GM21447 (cell line): ENCODE results near the gene CD300LB.
"Not testable (repeated sequence)": the region's sequence is repeated elsewhere in the genome, so short reads cannot be mapped to it uniquely, and the experiment has no call there.

Experiments
- ATAC-seq: cut with Tn5 transposase; IDR thresholded peaks from one replicate; pipeline ENCODE4 v1.9.1; 2021; ENCODE audit not compliant: unreplicated experiment

The CD300LB gene

DNA sequence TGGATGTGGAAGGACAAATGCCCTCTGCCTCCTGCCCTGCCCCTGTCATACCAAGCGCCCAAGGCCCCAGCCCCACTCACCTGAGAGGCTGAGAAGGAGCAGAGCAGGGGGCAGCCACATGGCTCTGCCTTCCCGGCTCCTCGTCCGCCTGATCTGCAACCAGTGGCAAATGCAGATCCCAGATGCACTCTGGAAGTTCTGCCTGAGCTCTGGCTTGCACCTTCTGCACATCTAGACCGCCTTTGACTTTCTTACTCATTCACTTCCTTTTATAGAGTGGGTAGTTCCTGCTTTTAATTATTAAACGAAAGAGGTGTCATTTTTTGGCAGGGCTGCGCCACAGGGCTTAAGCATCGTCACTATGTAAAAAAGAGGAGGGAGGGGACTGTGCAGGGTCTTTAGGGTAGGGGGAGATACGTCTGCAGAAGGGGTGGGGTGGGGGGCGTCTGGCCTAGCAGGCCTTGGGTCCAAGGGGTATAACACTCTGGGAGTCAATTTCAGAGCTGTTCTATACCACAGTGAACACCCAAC is at the start of gene CD300LB:
Gene CD300LB, minus strand, starts transcription at position 245 of the 531 bp plus-strand sequence. Its CDS starts 125 bp downstream, at position 120.
- ATAC-seq, result no peak

DNA sequence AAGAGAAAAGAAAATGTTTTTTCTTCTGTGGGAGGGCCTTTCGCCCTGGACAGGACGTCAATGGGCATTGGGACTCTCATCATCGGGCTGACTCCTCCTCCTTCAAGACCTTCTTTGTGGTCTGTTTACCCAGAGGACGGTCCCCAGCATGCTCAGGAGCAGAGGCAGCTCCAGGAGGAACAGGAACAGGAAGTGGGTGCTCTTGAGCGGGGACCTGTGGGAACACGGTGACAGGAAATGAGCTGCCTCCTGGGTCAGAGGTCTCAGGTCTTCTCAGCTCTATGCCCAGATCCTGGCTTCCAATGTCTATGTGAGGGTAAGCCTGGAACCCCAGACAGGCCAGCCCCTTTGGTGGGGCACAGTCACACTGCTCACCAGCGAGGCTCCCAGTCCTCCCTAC is 48.6 kb upstream of the CD300LB start:
- no peak for ATAC-seq

DNA sequence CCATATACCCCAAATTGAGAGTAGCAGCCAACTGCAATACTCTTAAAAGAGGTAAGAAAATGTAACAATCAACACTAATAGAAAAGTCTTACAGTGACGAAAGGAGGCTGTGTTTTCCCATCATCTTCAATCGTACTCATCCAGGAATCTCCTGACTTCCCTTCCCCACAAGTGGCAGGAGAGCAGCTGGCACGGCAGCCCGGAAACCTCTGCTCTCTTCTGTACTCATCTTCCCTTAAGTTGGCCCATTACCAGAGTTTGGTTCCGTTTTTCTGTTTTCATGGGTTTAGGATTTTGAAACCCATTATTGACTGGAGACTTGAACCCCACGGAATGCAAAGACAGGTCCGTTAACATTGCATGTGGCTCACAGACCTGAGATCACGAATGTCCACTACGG is 47.7 kb upstream of the CD300LB start:
- ATAC-seq, result no peak

DNA sequence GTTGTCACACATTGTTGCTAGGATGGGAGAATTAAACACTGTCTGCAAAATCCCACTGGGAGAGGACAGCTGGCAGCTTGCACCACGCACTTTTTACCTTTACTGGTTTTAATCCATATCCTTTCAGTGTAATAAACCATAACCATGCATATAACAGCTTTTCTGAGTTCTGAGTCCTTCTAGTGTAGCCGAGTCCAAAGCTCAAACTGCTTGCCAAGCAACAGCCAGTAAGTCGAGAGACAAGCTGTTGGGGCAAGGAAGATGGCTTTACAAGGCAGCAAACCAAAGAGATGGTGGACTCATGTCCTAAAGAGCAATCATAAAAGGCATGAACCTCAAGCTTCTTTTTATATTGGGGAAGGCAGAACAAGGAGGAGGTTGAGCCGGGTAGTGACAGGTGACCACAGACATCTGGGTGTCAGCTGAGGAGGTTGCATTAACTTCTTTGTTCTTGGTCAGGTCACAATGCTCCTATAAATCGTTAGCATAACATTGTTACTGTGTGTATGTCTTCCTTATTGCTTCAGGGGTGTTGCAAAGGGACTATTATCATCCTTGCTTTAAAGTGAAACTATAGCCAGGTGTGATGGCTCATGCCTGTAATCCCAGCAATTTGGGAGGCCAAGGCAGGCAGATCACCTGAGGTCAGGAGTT is 43.3 kb upstream of the CD300LB start:
- ATAC-seq, result no peak

DNA sequence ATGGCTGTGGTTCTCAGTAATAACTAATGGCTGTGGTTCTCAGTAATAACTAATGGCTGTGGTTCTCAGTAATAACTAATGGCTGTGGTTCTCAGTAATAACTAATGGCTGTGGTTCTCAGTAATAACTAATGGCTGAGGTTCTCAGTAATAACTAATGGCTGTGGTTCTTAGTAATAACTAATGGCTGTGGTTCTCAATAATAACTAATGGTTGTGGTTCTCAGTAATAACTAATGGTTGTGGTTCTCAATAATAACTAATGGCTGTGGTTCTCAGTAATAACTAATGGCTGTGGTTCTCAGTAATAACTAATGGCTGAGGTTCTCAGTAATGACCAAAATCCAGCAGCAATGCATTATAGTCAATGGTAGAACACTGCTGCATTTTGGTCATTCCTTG is 42.4 kb upstream of the CD300LB start:
- ATAC-seq, result not testable (repeated sequence)

DNA sequence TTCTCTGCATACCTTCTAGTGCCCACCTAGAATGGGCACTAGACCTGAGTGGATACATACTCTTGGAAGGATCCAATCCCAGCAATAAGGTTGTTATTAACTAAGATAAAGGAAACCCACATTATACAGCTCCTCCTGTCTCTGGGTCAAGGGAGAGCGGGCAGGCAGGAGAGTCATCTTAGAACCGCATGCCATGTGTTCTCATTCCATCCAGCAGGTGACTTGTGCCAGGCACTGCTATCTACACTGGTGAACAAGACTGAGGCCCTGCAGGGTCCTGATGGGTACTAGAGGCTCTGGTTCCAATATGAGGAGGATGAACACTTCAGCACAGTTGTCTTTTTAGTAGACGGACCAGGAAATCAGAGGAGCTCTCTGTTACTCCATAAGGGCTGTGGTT is 41.9 kb upstream of the CD300LB start:
- ATAC-seq, result no peak

DNA sequence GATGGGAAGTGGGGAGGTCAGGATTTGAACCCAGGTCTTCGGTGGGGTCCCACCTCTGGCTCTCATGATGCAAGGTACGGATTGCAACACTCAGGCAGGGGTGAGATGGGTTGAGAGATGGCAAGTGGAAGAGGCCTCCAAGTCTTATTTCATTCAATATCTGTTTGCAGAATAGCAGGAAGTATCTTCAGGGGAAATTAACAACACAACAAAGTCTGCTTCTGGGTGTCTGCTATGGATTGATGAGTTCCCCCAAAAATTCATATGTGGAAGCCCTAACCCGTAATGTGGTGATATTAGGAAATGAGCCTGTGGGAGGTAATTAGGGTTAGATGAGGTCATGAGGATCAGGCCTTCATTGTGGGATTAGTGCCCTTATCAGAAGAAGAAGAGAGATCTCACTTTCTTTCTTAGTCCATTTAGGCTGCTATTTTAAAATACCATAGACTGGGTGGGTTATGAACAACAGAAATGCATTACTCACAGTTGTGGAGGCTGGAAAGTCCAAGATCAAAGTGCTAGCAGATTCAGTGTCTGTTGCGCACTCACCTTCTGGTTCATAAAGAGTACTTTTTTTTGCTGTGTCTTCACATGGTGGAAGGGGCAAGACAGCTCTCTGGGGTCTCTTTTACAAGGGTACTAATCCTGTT is 40.5 kb upstream of the CD300LB start:
- no peak for ATAC-seq

DNA sequence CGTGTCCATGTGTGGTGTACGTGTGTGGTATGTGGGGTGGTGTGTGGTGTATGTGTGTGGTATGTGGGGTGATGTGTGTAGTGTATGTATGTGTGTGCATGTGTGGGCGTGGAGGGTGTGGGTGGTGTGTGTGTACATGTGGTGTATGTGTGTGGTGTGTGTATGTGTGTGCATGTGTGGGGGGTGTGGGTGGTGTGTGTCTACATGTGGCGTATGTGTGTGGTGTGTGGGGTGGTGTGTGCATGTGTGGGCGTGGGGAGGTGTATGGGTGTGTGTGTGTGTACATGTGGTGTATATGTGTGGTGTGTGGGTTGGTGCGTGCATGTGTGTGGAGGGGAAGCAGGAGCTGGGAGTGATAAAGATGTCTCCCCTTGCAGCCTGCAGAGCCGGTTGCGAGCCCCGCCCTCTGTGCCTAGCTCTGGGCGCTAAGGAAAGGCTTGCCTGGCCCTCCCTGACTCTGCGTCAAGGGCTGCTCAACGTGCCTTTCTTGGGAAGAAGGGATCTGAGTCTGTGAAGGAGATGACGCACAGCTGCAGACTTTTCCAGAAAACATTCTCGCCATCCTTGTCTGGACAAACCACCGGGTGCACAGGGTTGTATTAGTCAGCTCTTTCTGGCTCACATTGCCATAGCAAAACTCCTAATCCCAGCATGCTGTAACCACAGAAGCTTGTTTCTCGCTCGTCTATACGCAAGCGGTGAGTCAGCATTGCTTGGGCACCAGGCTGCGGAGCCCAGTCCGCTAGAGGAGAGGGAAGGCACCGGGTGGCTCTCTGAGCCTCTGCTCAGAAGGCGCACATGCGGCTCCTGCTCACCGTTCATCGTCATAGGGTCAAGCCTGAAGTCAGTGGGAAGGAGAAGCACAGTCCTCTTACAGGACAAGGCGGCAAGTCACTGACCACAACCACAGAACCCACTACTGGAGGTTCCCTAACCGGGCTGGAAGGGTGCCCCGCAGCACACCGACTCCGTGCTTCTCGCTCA is 38.0 kb upstream of the CD300LB start:
- no peak for ATAC-seq

DNA sequence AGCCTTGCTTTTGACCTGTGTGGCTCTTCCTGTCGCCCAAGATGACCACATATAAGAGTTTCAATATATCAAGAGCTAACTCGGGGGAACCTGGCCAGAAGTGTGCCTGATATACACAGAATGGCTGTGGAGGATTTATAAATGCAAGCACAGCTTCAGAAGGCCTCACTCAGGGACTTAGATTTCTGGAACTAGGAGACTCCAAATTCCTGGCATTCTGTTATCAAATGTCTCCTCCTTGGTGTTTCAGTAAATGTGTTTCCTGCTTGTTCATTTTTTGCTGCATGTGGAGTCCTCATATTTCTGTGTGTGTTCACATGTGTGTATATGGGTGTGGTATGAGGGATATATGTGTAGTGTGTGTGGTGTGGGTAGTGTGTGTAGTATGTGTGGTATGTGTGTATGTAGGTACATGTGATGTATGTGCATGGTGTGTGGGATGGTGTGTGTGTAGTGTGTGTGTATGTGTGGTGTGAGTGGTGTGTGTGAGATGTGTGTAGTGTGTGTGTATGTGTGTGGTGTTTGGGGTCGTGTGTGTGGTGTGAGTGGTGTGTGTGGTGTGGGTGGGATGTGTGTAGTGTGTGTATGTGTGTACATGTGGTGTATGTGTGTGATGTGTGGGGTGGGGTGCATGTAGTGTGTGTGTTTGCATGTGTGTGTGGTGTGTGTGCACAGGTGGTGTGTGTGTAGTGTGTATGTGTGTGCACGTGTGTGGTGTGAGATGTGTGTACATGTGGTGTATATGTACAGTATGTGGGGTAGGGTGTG is 37.0 kb upstream of the CD300LB start:
- ATAC-seq, result no peak

DNA sequence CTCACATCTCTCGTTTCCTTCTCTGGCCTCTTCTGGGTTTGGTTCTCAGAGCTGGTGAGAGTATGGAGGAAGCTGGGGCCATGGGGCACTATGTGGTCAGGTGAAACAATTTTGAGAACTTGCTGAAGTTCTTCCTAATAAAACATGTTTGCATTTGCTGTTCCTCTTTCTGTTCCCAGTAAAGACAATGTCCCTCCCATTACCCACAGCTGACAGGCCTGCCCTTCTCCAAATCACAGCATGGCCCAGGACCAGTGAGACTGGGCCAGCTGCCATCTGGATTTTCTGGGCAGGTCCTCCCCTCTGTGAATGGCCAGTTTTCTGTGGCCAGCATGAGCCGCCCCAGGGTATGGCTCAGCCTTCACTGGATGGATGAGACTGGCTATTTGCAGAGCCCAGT is 36.1 kb upstream of the CD300LB start, which contains the start of gene CD300H:
Gene CD300H, minus strand, starts transcription at position 113 of the 400 bp plus-strand sequence.
- no peak for ATAC-seq

DNA sequence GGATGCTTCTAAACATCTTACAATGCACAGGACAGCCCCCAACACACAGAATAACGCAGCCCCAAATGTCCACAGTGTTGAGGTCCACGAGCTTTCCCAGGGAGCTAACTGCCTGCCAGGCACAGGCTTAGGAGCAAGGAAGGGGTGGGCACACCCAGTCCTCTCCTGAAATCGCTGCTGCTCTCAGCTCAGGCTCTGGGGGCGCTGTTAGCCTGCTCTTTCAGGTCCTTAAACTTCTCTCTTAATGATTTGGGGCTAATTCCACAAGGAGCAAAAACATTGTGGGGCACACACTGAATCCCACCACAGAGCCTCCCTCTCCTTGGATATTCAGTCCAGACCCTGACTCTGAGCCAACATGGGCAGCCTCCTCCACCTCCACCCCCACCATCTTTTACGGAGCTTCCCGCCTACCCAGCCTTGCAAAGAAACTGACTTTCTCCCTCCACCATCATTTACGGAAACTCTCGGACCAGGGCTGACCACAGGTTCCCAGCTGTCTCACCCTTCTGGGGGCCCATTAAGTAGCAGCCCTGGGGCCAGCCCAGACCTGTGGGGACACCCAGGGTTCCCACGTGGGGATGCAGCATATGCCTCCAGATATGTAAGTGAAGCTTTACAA is 35.0 kb upstream of the CD300LB start:
- ATAC-seq, result no peak

DNA sequence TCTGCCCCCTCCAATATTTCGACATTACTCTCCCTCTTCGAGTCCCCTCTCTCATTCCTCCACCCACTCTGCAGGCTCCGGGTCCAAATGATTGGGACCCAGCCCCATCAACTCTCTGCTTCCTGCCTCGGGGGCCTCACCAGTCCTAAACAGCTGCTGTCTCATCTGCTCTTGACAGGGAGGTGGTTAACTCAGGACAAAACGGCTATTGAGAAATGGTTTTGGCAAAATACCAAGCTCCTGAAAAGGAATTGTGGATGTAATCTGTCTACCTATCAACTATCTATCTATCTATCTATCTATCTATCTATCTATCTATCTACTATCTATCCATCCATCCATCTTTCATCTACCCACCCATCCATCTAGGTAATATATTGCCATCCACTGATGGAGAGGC is 33.9 kb upstream of the CD300LB start:
- ATAC-seq, result no peak

DNA sequence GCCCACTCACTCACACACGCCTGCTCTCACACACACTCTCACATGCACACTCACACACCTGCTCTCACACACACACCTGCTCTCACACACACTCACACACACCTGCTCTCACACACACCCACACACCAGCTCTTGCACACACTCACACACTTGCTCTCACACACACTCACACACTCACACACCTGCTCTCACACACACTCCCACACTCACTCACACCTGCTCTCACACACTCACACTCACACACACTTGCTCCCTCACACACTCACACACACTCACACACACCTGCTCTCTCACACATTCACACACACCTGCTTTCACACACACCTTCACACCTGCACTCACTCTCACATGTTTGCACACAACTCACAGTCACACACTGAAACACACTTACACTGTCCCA is 32.1 kb upstream of the CD300LB start:
- no peak for ATAC-seq

DNA sequence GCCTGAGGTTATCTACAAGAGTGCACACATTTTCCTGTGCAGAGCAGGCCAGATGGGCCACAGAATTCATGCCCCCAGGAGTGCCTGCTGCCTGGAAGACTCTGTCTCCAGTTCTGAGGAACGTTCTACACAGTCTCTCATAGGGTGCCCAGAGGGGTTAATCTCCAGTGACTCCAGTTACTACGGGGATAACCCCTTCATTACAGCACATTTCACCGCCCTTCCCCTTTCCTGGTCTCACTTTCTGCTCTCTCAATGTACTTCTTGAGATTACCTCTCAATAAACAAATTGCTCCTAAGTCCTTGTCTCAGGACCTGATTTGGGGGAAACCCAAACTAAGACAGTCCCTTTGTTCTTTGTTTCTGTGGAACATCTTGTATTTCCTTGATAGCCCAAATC is 30.3 kb upstream of the CD300LB start:
- no peak for ATAC-seq

DNA sequence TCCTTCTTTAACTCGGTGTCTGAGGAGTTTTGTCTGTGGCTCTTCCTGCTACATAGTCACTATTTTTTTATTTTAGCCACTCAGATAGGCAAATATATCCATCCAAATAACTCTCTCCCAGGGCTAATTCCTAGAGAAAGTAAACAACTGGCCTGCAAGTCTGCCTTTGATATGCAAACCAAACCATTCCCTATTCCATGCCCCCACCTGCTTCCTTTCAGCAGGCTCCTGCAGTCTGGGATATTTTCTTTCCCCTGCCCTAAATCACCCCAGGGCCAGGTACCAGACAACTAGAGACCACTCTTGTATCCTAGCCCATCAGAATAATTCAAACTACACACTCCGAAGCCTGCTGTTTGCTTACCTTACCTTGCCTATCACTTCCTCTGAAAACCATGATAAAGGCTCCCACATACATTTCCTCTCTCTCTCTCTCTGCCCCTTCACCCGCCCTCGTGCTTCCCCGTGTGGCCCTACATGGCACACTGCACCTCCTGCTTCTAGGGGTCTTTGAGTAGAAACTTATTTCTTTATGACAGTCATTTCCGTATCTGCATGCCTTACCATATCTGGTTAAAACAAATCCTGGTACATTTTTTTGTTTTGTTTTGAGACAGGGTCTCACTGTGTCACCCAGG is 27.7 kb upstream of the CD300LB start:
- ATAC-seq, result no peak

DNA sequence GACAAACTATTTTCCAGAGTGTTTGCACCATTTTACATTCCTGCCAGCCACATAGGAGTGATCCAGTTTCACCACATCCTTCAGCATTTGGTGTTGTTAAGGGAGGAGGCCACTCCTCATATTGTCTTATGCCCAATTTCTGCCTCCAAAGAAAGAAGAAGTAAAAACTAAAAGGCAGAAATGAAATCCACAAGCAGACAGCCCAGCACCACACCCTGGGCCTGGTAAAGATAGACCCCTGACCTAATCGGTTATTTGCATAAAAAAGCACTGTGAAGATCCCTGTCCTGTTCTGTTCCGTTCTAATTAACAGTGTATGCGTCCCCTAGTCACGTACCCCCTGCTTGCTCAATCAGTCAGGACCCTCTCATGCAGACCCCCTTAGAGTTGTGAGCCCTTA is 27.1 kb upstream of the CD300LB start:
- ATAC-seq, result not testable (repeated sequence)

DNA sequence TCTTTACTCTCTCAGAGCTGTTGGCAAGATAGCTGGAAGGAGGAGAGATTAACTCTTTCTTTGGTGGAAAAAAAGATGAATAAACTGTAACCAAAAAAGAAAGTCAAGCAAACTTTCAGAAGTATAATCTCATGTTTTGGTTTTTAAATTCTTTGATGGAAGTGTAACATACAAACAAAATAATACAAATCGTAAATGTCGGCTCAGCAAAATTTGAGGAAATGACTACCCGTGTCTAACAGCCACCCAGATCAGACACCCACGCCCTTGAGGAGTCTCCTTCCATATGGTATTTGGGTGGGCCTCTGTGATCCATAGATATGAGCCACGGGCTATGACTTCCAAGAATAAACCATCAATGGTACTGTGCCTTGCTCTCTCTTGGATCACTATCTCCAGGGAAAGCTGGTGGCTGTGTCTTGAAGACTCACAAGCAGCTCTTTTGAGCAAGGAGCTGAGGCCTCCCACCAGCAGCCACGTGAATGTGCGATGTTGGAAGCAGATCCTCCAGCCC is 24.2 kb upstream of the CD300LB start:
- ATAC-seq, result no peak

DNA sequence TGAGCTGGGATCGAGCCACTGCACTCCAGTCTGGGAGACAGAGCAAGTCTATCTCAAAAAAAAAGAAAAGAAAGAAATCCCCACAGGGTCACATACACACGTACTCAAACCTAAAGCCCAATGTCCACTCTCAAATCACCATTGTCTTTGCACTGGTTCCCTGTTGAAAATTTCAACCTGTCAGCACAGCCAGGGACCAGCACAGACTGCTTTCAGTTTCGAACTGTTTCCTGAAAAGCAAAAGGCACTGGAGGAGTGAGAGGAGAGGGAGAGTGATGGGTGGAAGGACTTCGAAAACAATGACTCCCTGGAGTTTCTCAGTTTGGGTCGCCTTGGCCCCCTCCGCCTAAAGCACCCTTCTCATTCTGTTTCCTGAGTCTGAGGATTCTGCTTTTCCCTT is 23.6 kb upstream of the CD300LB start:
- ATAC-seq, result no peak

DNA sequence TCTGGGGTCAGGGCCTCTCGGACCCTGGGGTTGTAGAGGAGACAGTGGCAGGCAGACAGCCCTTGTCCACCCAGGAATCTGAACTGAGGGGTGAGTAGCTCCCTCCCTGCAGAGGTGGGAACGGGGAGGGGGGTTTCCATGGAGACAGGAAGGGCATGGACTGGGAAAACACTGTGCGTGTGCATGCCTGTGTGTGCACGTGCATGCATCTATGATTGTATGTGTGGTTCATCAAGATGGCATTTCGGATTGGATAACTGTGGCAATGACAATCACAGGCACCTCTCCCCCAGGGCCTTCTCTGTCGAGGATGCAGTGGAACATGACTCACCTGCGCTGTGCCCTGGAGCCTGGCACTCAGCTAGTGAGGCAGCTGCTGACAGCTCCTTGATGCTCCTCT is 20.8 kb upstream of the CD300LB start:
- no peak for ATAC-seq
